ENCODE results near the gene ZC3H11A.

DNA sequence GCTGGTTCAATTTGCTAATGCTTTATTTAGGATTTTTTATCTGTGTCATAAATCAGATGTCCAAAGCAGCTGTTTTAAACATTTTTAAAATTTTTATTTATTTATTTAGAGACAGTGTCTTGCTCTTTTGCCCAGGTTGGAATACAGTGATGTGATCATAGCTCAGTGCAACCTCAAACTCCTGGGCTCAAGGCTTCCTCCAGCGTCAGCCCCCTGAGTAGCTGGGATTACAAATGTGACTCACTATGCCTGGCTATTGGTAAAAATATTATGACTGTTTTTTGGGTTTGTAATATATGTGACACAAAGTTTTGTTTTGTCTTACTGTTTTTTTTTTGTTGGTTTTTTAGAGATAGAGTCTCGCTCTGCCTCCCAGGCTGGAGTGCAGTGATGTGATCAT is 11.8 kb downstream of the ZC3H11A start:
- TF ChIP-seq, protein P1, sequence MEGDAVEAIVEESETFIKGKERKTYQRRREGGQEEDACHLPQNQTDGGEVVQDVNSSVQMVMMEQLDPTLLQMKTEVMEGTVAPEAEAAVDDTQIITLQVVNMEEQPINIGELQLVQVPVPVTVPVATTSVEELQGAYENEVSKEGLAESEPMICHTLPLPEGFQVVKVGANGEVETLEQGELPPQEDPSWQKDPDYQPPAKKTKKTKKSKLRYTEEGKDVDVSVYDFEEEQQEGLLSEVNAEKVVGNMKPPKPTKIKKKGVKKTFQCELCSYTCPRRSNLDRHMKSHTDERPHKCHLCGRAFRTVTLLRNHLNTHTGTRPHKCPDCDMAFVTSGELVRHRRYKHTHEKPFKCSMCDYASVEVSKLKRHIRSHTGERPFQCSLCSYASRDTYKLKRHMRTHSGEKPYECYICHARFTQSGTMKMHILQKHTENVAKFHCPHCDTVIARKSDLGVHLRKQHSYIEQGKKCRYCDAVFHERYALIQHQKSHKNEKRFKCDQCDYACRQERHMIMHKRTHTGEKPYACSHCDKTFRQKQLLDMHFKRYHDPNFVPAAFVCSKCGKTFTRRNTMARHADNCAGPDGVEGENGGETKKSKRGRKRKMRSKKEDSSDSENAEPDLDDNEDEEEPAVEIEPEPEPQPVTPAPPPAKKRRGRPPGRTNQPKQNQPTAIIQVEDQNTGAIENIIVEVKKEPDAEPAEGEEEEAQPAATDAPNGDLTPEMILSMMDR (IDR thresholded peaks at IDR 0.05): no peak
- no peak for TF ChIP-seq POLR2A (IDR thresholded peaks at IDR 0.05)
